Tibial nerve (tissue), 4 donors: ENCODE measurements around the gene NPPC. TPM values are rescaled to one million over a fixed set of nuclear protein-coding genes. Genes with fewer than 3 reads are reported as not detected.

Experiments
- DNase-seq, 2 donors: peaks; one replicate each; pipeline ENCODE4 v3.0.0-alpha.2; 2019; ENCODE audit warnings: low spot score in 2 of 2
- H3K27ac ChIP-seq, 4 donors: fragments of 200-600 bp; sonication (generic) in 3 of 4; one replicate each; pipeline ENCODE4 v1.5.1; 2017 to 2019; ENCODE audit warnings: mild to moderate bottlenecking in 1 of 4
- H3K27me3 ChIP-seq, 2 donors: fragments of 200-600 bp; sonication (generic) in 1 of 2; one replicate each; pipeline versions ENCODE4 v1.5.1 to v1.6.0; 2017 to 2019
- H3K36me3 ChIP-seq, 3 donors: fragments of 200-600 bp; sonication (generic); one replicate each; pipeline ENCODE4 v1.5.1; 2018 to 2019
- H3K4me1 ChIP-seq, 4 donors: fragments of 200-600 bp; sonication (generic) in 3 of 4; one replicate each; pipeline ENCODE4 v1.5.1; 2017 to 2019
- H3K4me3 ChIP-seq, 4 donors: fragments of 200-600 bp; sonication (generic) in 3 of 4; one replicate each; pipeline ENCODE4 v1.5.1; 2017 to 2019; ENCODE audit warnings: mild to moderate bottlenecking in 1 of 4, moderate library complexity in 1 of 4
- H3K9me3 ChIP-seq, 4 donors: fragments of 200-600 bp; sonication (generic) in 3 of 4; one replicate each; pipeline ENCODE4 v1.5.1; 2017 to 2019
- CTCF ChIP-seq, 5 experiments: fragments of 200-600 bp in 3 of 5; fragments of 450-650 bp in 2 of 5; sonication (generic) in 3 of 5; IDR thresholded peaks; one replicate each; pipeline ENCODE4 v1.5.1; 2016 to 2019; ENCODE audit warnings: antibody characterized with exemption in 5 of 5, mild to moderate bottlenecking in 3 of 5, moderate library complexity in 2 of 5
- EP300 ChIP-seq, 2 donors: sonication (generic); formaldehyde crosslinking; IDR thresholded peaks; one replicate each; pipeline ENCODE4 v1.6.1; 2017; ENCODE audit warnings: antibody characterized with exemption in 2 of 2, mild to moderate bottlenecking in 1 of 2
- POLR2A ChIP-seq, 2 donors: fragments of 450-650 bp; IDR thresholded peaks; one replicate each; pipeline ENCODE4 v1.6.1; 2017; ENCODE audit warnings: antibody characterized with exemption in 2 of 2, mild to moderate bottlenecking in 2 of 2, moderate library complexity in 2 of 2
- WGBS, 2 donors: methylation state at CpG; one replicate each; pipeline ENCODE4 v1.1.5; 2018; 5-methylcytosine and 5-hydroxymethylcytosine counted together
- total RNA-seq, 4 donors: library from RNA; depleted of rRNA; stranded (reverse); fragments of >200 nt; gene quantifications; one replicate each; pipeline ENCODE4 v1.1.0, GENCODE V29; 2016

Gene NPPC
- total RNA-seq, 4 donors from 2014 or later, result not detected

- 79 to 81% methylated on average over 15 of the region's 15 CpGs for WGBS, 2 donors
- TF ChIP-seq POLR2A (IDR thresholded peaks at IDR 0.05) (no peak), CTCF (IDR thresholded peaks at IDR 0.05) (no peak), EP300 (IDR thresholded peaks at IDR 0.05) (no peak)
Measured at GRCh38 chr2:231922311-231923009, 3.7 kb downstream of the NPPC start.

GRCh38 chr2:231920795-231921194 is 5.4 kb downstream of the NPPC start:
- DNase-seq, result no peak
- no peak for TF ChIP-seq EP300 (IDR thresholded peaks at IDR 0.05)
- no peak for TF ChIP-seq POLR2A (IDR thresholded peaks at IDR 0.05)
- no peak for TF ChIP-seq CTCF (IDR thresholded peaks at IDR 0.05)
- H3K9me3 ChIP-seq, result no peaks in the 10 kb centered on the region
- no peaks in the 10 kb centered on the region for H3K36me3 ChIP-seq
- H3K27me3 ChIP-seq, result peaks cover 0 to 32% of the 10 kb centered on the region in 2 donors
- peaks cover 0 to 11% (median 7%) of the 10 kb centered on the region in 4 donors for H3K4me1 ChIP-seq
- H3K4me3 ChIP-seq, result no peak overlapping the region
- H3K27ac ChIP-seq, result no peak overlapping the region
- WGBS, 2 donors, result 74 to 84% methylated on average over 5 of the region's 5 CpGs

More at GRCh38 chr2:231922311-231923009, 3.7 kb downstream of the NPPC start:
- no peaks in the 10 kb centered on the region for H3K9me3 ChIP-seq
- no peak for DNase-seq
- peaks cover 0 to 27% (median 17%) of the 10 kb centered on the region in 4 donors for H3K4me1 ChIP-seq
- no peaks in the 10 kb centered on the region for H3K36me3 ChIP-seq
- no peak overlapping the region for H3K4me3 ChIP-seq
- H3K27me3 ChIP-seq, result peaks cover 0 to 49% of the 10 kb centered on the region in 2 donors
- H3K27ac ChIP-seq, result no peak overlapping the region

- no peak for DNase-seq
- TF ChIP-seq POLR2A (IDR thresholded peaks at IDR 0.05) (no peak), CTCF (IDR thresholded peaks at IDR 0.05) (no peak), EP300 (IDR thresholded peaks at IDR 0.05) (no peak)
- peaks cover 0 to 28% of the 10 kb centered on the region in 2 donors for H3K27me3 ChIP-seq
- H3K4me1 ChIP-seq, result peaks cover 0 to 7% (median 3%) of the 10 kb centered on the region in 4 donors
- WGBS, 2 donors, result 78 to 94% methylated on average over 3 of the region's 3 CpGs
- H3K36me3 ChIP-seq, result no peaks in the 10 kb centered on the region
- no peaks in the 10 kb centered on the region for H3K9me3 ChIP-seq
- H3K4me3 ChIP-seq, result no peak overlapping the region
- no peak overlapping the region for H3K27ac ChIP-seq
Measured at GRCh38 chr2:231920366-231920765, 5.8 kb downstream of the NPPC start.

- H3K9me3 ChIP-seq, result no peaks in the 10 kb centered on the region
- TF ChIP-seq POLR2A (IDR thresholded peaks at IDR 0.05) (no peak), EP300 (IDR thresholded peaks at IDR 0.05) (no peak), CTCF (IDR thresholded peaks at IDR 0.05) (no peak)
- no peaks in the 10 kb centered on the region for H3K4me1 ChIP-seq
- 88 to 90% methylated on average over 14 to 15 of the region's 15 CpGs for WGBS, 2 donors
- DNase-seq, result no peak
- H3K27me3 ChIP-seq, result peaks cover 0 to 22% of the 10 kb centered on the region in 2 donors
- no peaks in the 10 kb centered on the region for H3K36me3 ChIP-seq
- no peak overlapping the region for H3K4me3 ChIP-seq
- no peak overlapping the region for H3K27ac ChIP-seq
Measured at GRCh38 chr2:231919341-231920035, 6.7 kb downstream of the NPPC start.
